WERI-Rb-1 (cell line): ENCODE results near the gene CFAP251.
"Not testable (repeated sequence)": the region's sequence is repeated elsewhere in the genome, so short reads cannot be mapped to it uniquely, and the experiment has no call there.

Experiments
- DNase-seq: peaks from one replicate; pipeline ENCODE4 v3.0.0-alpha.2; 2020
- H3K27ac ChIP-seq: fragments of 250-450 bp; sonication (Bioruptor Pico); 2 replicates; pipeline ENCODE4 v1.5.1; 2020; ENCODE audit warnings: mild to moderate bottlenecking, moderate library complexity
- H3K27me3 ChIP-seq: fragments of 250-450 bp; sonication (Bioruptor Pico); 2 replicates; pipeline ENCODE4 v1.5.1; 2021; ENCODE audit warnings: mild to moderate bottlenecking, low read depth, moderate library complexity; ENCODE audit not compliant: insufficient read depth, severe bottlenecking
- H3K36me3 ChIP-seq: fragments of 250-450 bp; sonication (Bioruptor Pico); 2 replicates; pipeline ENCODE4 v1.5.1; 2020; ENCODE audit warnings: mild to moderate bottlenecking, moderate library complexity
- H3K4me3 ChIP-seq: 2 replicates; pipeline ENCODE4 v1.5.1; 2011; ENCODE audit warnings: low read depth, mild to moderate bottlenecking, control low read depth, low read length
- H3K9me3 ChIP-seq: fragments of 250-450 bp; sonication (Bioruptor Pico); 2 replicates; pipeline ENCODE4 v1.5.1; 2021; ENCODE audit warnings: mild to moderate bottlenecking, moderate library complexity; ENCODE audit not compliant: severe bottlenecking
- TF ChIP-seq, protein P1 (sequence below): IDR thresholded peaks from 2 replicates; pipeline ENCODE4 v1.5.1; 2011; ENCODE audit warnings: low read depth, mild to moderate bottlenecking, control low read depth, inconsistent platforms, low read length

Gene CFAP251

DNA sequence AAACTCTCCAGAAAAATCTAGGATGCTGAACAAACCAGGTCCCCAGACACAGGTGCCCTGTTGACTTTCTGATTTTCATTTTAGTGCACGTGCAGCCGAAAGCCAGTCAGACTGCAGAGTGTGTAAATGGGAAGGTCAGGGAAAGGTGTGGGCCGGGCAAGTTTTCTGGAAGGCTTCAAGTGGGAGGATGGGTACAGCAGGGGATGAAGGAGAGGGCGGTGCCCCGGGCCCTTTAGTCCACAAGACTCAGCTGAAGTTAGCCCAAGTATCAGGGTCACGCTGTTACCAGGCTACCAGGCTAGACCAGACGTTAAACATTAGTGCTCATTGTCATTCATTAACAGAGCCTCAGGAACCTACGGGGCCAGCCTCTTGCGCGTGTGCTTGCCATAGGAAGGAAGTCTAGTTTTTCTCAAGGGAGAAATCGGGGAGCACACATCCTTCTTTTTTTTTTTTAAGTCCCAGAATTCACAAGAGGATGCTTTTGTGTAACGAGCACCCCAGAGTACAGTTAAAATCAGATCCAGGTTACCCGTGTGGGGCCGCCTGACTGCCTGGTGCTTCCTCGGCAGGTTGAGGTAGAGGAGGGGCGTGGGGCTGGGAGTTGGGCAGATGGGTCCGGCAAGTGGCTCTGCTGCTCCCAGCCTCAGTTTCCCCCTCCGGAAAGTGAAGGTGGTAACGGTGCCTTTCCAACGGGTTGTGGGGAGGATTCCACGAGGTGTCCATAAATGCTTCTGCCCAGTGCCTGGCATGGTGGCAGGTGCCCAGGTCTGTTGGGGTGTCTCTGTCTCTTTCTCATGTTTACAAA, 122.4 kb downstream of the CFAP251 start:
- Histone ChIP-seq H3K9me3 (peaks cover 6% of the 10 kb centered on the region), H3K27ac (no peak overlapping the region), H3K36me3 (peaks cover 38% of the 10 kb centered on the region), H3K4me3 (no peak overlapping the region), H3K27me3 (no peaks in the 10 kb centered on the region)
- no peak for DNase-seq
- TF ChIP-seq, protein P1, sequence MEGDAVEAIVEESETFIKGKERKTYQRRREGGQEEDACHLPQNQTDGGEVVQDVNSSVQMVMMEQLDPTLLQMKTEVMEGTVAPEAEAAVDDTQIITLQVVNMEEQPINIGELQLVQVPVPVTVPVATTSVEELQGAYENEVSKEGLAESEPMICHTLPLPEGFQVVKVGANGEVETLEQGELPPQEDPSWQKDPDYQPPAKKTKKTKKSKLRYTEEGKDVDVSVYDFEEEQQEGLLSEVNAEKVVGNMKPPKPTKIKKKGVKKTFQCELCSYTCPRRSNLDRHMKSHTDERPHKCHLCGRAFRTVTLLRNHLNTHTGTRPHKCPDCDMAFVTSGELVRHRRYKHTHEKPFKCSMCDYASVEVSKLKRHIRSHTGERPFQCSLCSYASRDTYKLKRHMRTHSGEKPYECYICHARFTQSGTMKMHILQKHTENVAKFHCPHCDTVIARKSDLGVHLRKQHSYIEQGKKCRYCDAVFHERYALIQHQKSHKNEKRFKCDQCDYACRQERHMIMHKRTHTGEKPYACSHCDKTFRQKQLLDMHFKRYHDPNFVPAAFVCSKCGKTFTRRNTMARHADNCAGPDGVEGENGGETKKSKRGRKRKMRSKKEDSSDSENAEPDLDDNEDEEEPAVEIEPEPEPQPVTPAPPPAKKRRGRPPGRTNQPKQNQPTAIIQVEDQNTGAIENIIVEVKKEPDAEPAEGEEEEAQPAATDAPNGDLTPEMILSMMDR = no peak

DNA sequence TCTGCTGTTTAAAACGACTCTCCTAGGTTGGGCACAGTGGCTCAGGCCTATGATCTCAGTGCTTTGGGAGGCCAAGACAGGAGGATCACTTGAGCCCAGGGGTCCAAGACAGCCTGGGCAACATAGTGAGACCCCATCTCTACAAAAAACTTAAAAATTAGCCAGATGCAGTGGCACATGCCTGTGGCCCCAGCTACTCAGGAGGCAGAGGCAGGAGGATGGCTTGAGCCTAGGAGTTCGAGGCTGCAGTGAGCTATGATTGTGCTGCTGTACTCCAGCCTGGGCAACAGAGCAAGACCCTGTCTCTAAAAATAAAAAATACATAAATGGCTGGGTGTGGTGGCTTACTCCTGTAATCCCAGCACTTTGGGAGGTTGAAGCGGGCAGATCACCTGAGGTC, 123.1 kb downstream of the CFAP251 start:
- DNase-seq, H3K27me3 ChIP-seq, H3K27ac ChIP-seq, H3K4me3 ChIP-seq, H3K9me3 ChIP-seq: not testable (repeated sequence)
- peaks cover 33% of the 10 kb centered on the region for H3K36me3 ChIP-seq

DNA sequence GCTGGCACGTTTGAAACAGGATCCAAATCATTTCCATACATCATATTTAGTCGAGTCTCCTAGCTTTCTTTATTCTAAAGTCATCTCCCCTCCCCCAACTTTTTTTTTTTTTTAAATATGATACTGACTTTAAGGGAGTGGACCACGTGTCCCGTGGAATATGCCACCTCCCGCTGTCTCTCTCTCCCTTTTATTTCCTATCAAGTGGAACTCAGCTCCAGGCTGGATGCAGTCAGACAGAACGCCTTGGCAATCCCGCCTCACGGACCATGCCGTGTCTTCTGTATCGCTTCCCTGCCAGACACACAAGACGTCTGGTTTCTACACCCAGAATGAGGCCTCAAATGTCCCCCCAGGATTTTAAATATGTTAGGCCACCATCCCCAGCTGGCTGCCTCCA, 124.5 kb downstream of the CFAP251 start:
- peaks cover 25% of the 10 kb centered on the region for H3K36me3 ChIP-seq
- H3K4me3 ChIP-seq = no peak overlapping the region
- peaks cover 6% of the 10 kb centered on the region for H3K9me3 ChIP-seq
- TF ChIP-seq, protein P1 = no peak
- no peak overlapping the region for H3K27ac ChIP-seq
- no peak for DNase-seq
- H3K27me3 ChIP-seq = no peaks in the 10 kb centered on the region

DNA sequence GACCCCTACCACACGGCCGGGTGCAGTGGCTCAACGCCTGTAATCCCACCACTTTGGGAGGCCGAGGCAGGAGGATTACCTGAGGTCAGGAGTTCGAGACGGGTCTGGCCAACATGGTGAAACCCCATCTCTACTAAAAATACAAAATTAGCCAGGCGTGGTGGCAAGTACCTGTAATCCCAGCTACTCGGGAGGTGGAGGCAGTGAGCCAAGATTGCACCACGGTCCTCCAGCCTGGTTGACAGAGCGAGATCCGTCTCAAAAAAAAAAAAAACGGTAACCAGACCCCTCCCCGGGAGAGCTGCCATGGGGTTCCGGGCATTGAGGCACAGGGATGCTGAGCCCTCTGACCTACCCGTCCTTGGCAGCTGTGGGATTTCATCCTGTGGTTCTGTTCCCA, 125.1 kb downstream of the CFAP251 start:
- Histone ChIP-seq H3K9me3 (peaks cover 6% of the 10 kb centered on the region), H3K4me3 (no peak overlapping the region), H3K27me3 (no peaks in the 10 kb centered on the region), H3K36me3 (peaks cover 27% of the 10 kb centered on the region), H3K27ac (no peak overlapping the region)
- TF ChIP-seq, protein P1 = no peak
- no peak for DNase-seq

DNA sequence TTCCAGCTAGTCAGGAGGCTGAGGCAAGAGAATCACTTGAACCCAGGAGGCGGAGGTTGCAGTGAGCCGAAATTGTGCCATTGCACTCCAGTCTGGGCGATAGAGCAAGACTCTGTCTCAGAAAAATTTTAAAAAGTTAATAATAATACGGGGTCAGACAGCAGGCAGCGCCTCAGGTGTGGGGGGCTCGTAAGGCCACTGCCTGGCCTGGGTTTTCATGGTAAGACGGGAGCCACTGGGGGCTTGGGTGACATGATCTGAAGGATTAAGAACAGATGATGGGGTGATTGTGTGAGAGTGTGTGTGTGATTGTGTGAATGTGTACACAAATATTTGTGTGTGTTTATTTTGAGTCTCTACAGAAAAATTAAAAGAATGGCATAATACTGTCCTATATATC, 126.9 kb downstream of the CFAP251 start:
- no peaks in the 10 kb centered on the region for H3K27me3 ChIP-seq
- TF ChIP-seq, protein P1 = no peak
- no peak overlapping the region for H3K4me3 ChIP-seq
- peaks cover 6% of the 10 kb centered on the region for H3K9me3 ChIP-seq
- no peak overlapping the region for H3K27ac ChIP-seq
- peaks cover 23% of the 10 kb centered on the region for H3K36me3 ChIP-seq
- no peak for DNase-seq

DNA sequence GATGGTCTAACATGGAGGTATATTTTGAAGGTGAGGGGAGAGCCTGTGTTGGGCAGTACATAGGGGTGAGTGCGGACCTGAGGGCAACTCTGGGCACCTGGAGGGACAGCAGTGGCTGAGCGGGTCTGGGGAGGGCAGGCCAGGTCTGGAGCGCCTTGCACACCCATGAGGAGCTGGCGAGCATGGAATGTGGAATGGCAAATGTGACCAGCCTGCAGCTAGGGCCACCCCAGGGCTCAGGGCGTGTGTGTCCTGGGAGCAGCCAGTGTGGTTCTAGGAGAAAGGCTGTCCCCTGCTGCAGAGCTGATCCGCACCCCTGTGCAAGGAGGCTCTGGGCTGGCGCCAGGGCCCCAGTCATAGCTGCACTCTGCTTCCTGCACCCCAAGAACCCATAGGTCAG, 127.8 kb downstream of the CFAP251 start:
- TF ChIP-seq, protein P1 = no peak

More for the DNA sequence above, 127.8 kb downstream of the CFAP251 start:
- DNase-seq = no peak
- H3K9me3 ChIP-seq = peaks cover 6% of the 10 kb centered on the region
- H3K36me3 ChIP-seq = peaks cover 23% of the 10 kb centered on the region
- H3K4me3 ChIP-seq = no peak overlapping the region
- H3K27me3 ChIP-seq = no peaks in the 10 kb centered on the region
- no peak overlapping the region for H3K27ac ChIP-seq
